ENCODE data around the gene PRELID3B. TPM values are rescaled to one million over a fixed set of nuclear protein-coding genes. Genes with fewer than 3 reads are reported as not detected.

PRELID3B gene
- total and polyA plus RNA-seq, 2 of the 13 experiments (the other 11 are each of a cell fraction or from before 2014, with no cell fraction given) = 23.3 to 42.6 TPM

DNA sequence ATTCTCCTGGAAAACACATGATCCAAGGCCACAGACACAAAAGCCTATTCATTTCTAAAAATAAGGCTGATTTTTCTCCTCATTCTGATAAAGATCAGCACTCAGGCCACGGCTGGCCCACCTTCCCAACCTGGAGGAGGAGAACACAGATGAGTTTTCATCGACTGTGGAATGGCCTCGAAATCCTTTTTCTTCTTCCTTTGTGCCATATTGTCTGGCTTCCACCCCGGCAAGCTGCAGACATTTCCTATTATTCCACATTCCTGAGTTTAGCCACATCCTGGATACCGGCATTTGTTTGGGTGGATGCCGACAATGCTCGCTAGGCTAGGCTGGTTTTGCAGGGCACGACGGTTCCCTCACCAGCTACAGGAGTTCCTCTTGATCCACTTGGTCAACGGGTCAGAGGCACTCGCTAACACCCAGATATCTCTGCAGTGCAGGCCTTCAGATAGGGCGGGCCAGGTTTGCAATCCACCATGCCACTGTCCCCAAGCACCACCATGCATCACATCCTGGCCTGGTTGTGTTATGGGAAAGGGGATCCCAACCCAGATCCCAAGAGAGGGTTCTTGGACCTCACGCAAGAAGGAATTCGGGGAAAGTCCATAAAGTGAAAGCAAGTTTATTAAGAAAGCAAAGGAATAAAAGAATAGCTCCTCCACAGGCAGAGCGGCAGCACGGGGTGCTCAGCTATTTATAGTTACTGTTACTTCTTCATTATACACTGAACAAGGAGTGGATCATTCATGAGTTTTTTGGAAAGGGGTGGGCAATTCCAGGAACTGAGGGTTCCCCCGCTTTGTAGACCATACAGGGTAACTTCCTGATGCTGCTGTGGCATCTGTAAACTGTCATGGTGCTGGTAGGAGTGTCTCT lies 31.4 kb downstream of the PRELID3B start:
- no TSS peak for BruUV-seq (replicated peaks)
- peaks cover 93% of the 10 kb centered on the region for H3K4me1 ChIP-seq (ENCODE audit: insufficient read depth, low read length)
- peak; percentile 78 for DNase-seq (ENCODE audit: low spot score)
- CTCF ChIA-PET (ENCODE audit: low intra/inter-chr PET ratio, low total read pairs) = no interaction called here
- no peak overlapping the region for H2AFZ ChIP-seq (ENCODE audit: low read length)
- no peaks in the 10 kb centered on the region for H3K9me3 ChIP-seq (ENCODE audit: low read length)
- H3K27ac ChIP-seq (ENCODE audit: extremely low read length, insufficient read depth, low read length) = peak overlapping the region; percentile 12
- intact Hi-C loops (cut with micrococcal nuclease; ENCODE audit: unreplicated experiment) = no loop called here
- no peaks in the 10 kb centered on the region for H4K20me1 ChIP-seq (ENCODE audit: insufficient read depth, low read length)
- no peak for FAIRE-seq
- 72% methylated on average over 17 of the region's 17 CpGs for WGBS (ENCODE audit: low lambda C conversion rate)
- peak overlapping the region; percentile 33 for H3K4me2 ChIP-seq (ENCODE audit: low read depth, low read length)
- POLR2A ChIA-PET = interaction anchor here (0.9 to 3.9 kb wide), 3 partner anchors 13 to 21 kb away, joined by 3 to 19 read pairs (median 6); partner anchors contain the start of gene ATP5F1E
- peak; percentile 1; the same call in 1 of the 3 replicates for ATAC-seq
- no peaks in the 10 kb centered on the region for H3K36me3 ChIP-seq (replicated peaks in 1 of 2; ENCODE audit: control insufficient read depth in 1 of 2, insufficient read depth in 2 of 2, low read length in 2 of 2)
- no peak overlapping the region for H3K9ac ChIP-seq (ENCODE audit: insufficient read depth, low read depth, low read length)
- in situ Hi-C loops (cut with HindIII; ENCODE audit: extremely low pct_ligation_motif_present, low pct_unique_long_range_greater_than_20kb) = no loop called here
- no peak overlapping the region for H3K4me3 ChIP-seq (replicated peaks in 1 of 3; ENCODE audit: insufficient read depth in 1 of 3, low read depth in 2 of 3, low read length in 3 of 3)
- no peaks in the 10 kb centered on the region for H3K27me3 ChIP-seq (ENCODE audit: control insufficient read depth in 1 of 2, insufficient read depth in 2 of 2, low read length in 2 of 2)
- peaks cover 12% of the 10 kb centered on the region for H3K79me2 ChIP-seq (ENCODE audit: insufficient read depth, low read length)
- peak; percentile 69; the same call in 1 of the 2 replicates for TF ChIP-seq ZNF335 (CRISPR knock-in tag; IDR thresholded peaks at IDR 0.05)
- TF ChIP-seq ZNF446 (CRISPR knock-in tag; IDR thresholded peaks at IDR 0.05) = no peak
- TF ChIP-seq AGO1 (IDR thresholded peaks at IDR 0.05; ENCODE audit: low read depth, low read length, poor library complexity, severe bottlenecking) = no peak
- no peak for TF ChIP-seq ZNF24 (IDR thresholded peaks at IDR 0.05)
- no peak for TF ChIP-seq MTF1 (CRISPR knock-in tag; IDR thresholded peaks at IDR 0.05)
- no peak for TF ChIP-seq ZNF816 (CRISPR knock-in tag; IDR thresholded peaks at IDR 0.05; ENCODE audit: borderline replicate concordance)
- no peak for TF ChIP-seq PHB2 (IDR thresholded peaks at IDR 0.05; ENCODE audit: partially characterized antibody)
- TF ChIP-seq ATF6 (CRISPR knock-in tag; conservative IDR thresholded peaks at IDR 0.05) = no peak
- no peak for TF ChIP-seq KDM5A (IDR thresholded peaks at IDR 0.05; ENCODE audit: borderline replicate concordance, low read length)
- TF ChIP-seq ZNF232 (CRISPR knock-in tag; IDR thresholded peaks at IDR 0.05; ENCODE audit: borderline replicate concordance) = no peak
- TF ChIP-seq SP5 (CRISPR knock-in tag; IDR thresholded peaks at IDR 0.05; ENCODE audit: borderline replicate concordance, low read depth) = no peak
- no peak for TF ChIP-seq SNAPC2 (CRISPR knock-in tag; IDR thresholded peaks at IDR 0.05)
- TF ChIP-seq NAIF1 (CRISPR knock-in tag; IDR thresholded peaks at IDR 0.05; ENCODE audit: borderline replicate concordance) = no peak
- no peak for TF ChIP-seq DMTF1 (CRISPR knock-in tag; IDR thresholded peaks at IDR 0.05)
- 0 out of 2 replicates have a peak, but pooled peaks have one; percentile 24 for TF ChIP-seq GATAD2A (CRISPR knock-in tag; IDR thresholded peaks at IDR 0.05)
- TF ChIP-seq, protein P1, sequence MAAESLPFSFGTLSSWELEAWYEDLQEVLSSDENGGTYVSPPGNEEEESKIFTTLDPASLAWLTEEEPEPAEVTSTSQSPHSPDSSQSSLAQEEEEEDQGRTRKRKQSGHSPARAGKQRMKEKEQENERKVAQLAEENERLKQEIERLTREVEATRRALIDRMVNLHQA (CRISPR knock-in tag; IDR thresholded peaks at IDR 0.05) = no peak
- TF ChIP-seq ZNF558 (CRISPR knock-in tag; IDR thresholded peaks at IDR 0.05; ENCODE audit: borderline replicate concordance) = no peak
- no peak for TF ChIP-seq ZNF282 (IDR thresholded peaks at IDR 0.05; ENCODE audit: partially characterized antibody)
- TF ChIP-seq ZNF570 (CRISPR knock-in tag; IDR thresholded peaks at IDR 0.05; ENCODE audit: borderline replicate concordance) = no peak
- no peak for TF ChIP-seq CERS6 (CRISPR knock-in tag; IDR thresholded peaks at IDR 0.05)

Data from HepG2 (cell line).